K562 (cell line): Measurements from ENCODE around the gene WWOX. TPM values are rescaled to one million over a fixed set of nuclear protein-coding genes. Genes with fewer than 3 reads are reported as not detected.

Source experiments
- ATAC-seq: fragments of 200-7000 bp; cut with Tn5 transposase; 3 replicates; pipeline ENCODE4 v1.9.1; 2020; ENCODE audit warnings: moderate library complexity
- BruUV-seq: library from RNA; stranded (reverse); fragments of 400-500 nt; replicated peaks from 2 replicates; lab custom pipeline; 2021; lab: Mats Ljungman, UMichigan
- CTCF ChIA-PET: fragments of 300-600 bp; formaldehyde crosslinking; extraction: SDS; loops from one replicate; lab custom pipeline; 2021; ENCODE audit warnings: low intra/inter-chr PET ratio; lab: Yijun Ruan, JAX
- POLR2A ChIA-PET: fragments of 300-600, 350-650 bp; sonication (Branson Sonifier 250); formaldehyde crosslinking; extraction: SDS; loops from one replicate; lab custom pipeline; 2021; ENCODE audit warnings: antibody characterized with exemption, inconsistent platforms; lab: Yijun Ruan, JAX
- DNase-seq, 4 experiments: peaks; one replicate each; pipeline versions ENCODE4 v3.0.0 to v3.0.0-alpha.2; 2011 to 2018; ENCODE audit warnings: low spot score in 3 of 4, mixed read lengths in 3 of 4; ENCODE audit errors: extremely low read depth in 1 of 4
- FAIRE-seq: peaks from 2 replicates; lab custom pipeline; 2011; peaks lifted over from hg19 to GRCh38; lab: Jason Lieb, UNC
- H2AFZ ChIP-seq: 2 replicates; pipeline ENCODE4 v1.6.0; 2011; ENCODE audit warnings: low read depth, low read length, control low read depth, inconsistent platforms
- H3K27ac ChIP-seq: fragments of 200-600 bp; 3 replicates; pipeline ENCODE4 v1.8.0; 2011; ENCODE audit warnings: low read depth, mild to moderate bottlenecking, control low read depth, inconsistent platforms, low read length, moderate library complexity, mixed read lengths; ENCODE audit errors: extremely low read depth
- H3K27me3 ChIP-seq, 2 experiments: fragments of 300-600 bp in 1 of 2; 2 replicates in 1 of 2; 3 replicates in 1 of 2; pipeline versions ENCODE4 v1.6.0 to v1.8.0; 2011; ENCODE audit warnings: inconsistent platforms in 2 of 2, low read length in 2 of 2, mild to moderate bottlenecking in 1 of 2, mixed read lengths in 1 of 2, moderate library complexity in 1 of 2; ENCODE audit not compliant: control insufficient read depth in 2 of 2, insufficient read depth in 2 of 2
- H3K36me3 ChIP-seq: fragments of 300-600 bp; 3 replicates; pipeline ENCODE4 v1.8.0; 2011; ENCODE audit warnings: mild to moderate bottlenecking, low read length, inconsistent platforms; ENCODE audit not compliant: control insufficient read depth, insufficient read depth
- H3K4me1 ChIP-seq, 2 experiments: fragments of 200-600 bp in 1 of 2; replicated peaks in 1 of 2; 2 replicates in 1 of 2; 3 replicates in 1 of 2; pipeline versions ENCODE4 v1.5.1 to v1.8.0; 2011; ENCODE audit warnings: inconsistent platforms in 2 of 2, low read length in 2 of 2, mild to moderate bottlenecking in 1 of 2, mixed read lengths in 1 of 2, moderate library complexity in 1 of 2; ENCODE audit not compliant: control insufficient read depth in 2 of 2, insufficient read depth in 2 of 2
- H3K4me2 ChIP-seq: 2 replicates; pipeline ENCODE4 v1.6.1; 2011; ENCODE audit warnings: low read length, control low read depth, inconsistent platforms, mixed read lengths; ENCODE audit not compliant: insufficient read depth
- H3K4me3 ChIP-seq: fragments of 200-600 bp; sonication (generic), shearing (Covaris generic); 2 replicates; pipeline ENCODE4 v1.5.1; 2016; ENCODE audit warnings: control low read depth, inconsistent platforms
- H3K79me2 ChIP-seq: fragments of 200-600 bp; 3 replicates; pipeline ENCODE4 v1.8.0; 2011; ENCODE audit warnings: low read length, inconsistent platforms; ENCODE audit not compliant: control insufficient read depth, insufficient read depth
- H3K9ac ChIP-seq, 2 experiments: 2 replicates each; pipeline versions ENCODE4 v1.6.0 to v1.6.1; 2011; ENCODE audit warnings: low read depth in 2 of 2, low read length in 2 of 2, control low read depth in 1 of 2, inconsistent platforms in 1 of 2, mild to moderate bottlenecking in 1 of 2, mixed read lengths in 1 of 2; ENCODE audit not compliant: insufficient read depth in 1 of 2
- H3K9me1 ChIP-seq: one replicate; pipeline ENCODE4 v1.6.0; 2011; ENCODE audit warnings: inconsistent platforms, mild to moderate bottlenecking, low read length, moderate library complexity; ENCODE audit not compliant: control insufficient read depth, insufficient read depth
- H3K9me3 ChIP-seq: replicated peaks from 2 replicates; pipeline ENCODE4 v1.5.1; 2011; ENCODE audit warnings: low read depth, low read length, inconsistent platforms; ENCODE audit not compliant: control insufficient read depth, insufficient read depth
- H4K20me1 ChIP-seq: replicated peaks from 2 replicates; pipeline ENCODE4 v1.6.1; 2011; ENCODE audit warnings: low read length, inconsistent platforms, mixed read lengths; ENCODE audit not compliant: control insufficient read depth, insufficient read depth
- KLF16 ChIP-seq: IDR thresholded peaks from 2 replicates; pipeline ENCODE4 v1.6.1; 2016; ENCODE audit warnings: antibody characterized with exemption
- PCBP2 ChIP-seq: fragments of 200-400 bp; formaldehyde crosslinking; IDR thresholded peaks from 2 replicates; pipeline ENCODE4 v1.6.1; 2018; ENCODE audit warnings: low read length, low read depth, mild to moderate bottlenecking, moderate library complexity; ENCODE audit not compliant: poor library complexity, severe bottlenecking
- SMARCB1 ChIP-seq: IDR thresholded peaks from 2 replicates; pipeline ENCODE4 v1.6.1; 2011; ENCODE audit warnings: improper control_type of control experiment, low read depth; ENCODE audit not compliant: insufficient read length
- SNRNP70 ChIP-seq: fragments of 200-400 bp; formaldehyde crosslinking; optimal IDR thresholded peaks from 2 replicates; pipeline ENCODE3; 2017; ENCODE audit warnings: low read depth, low read length
- ZNF583 ChIP-seq: fragments of 250-450 bp; sonication (Bioruptor Pico); IDR thresholded peaks from 2 replicates; pipeline ENCODE4 v1.4.0; 2020
- WGBS: fragments of 100-300 bp; shearing (Covaris generic); methylation state at CpG from one replicate; pipeline ENCODE4 v1.1.6; 2016; ENCODE audit warnings: low coverage, mixed read lengths; ENCODE audit not compliant: insufficient coverage; ENCODE audit errors: missing lambda C conversion rate; 5-methylcytosine and 5-hydroxymethylcytosine counted together
- in situ Hi-C: fragments of 300-500 bp; cut with MboI; formaldehyde crosslinking; loops from 4 replicates; pipeline ENCODE4 v1.15.0; 2018; ENCODE audit warnings: inconsistent platforms, mixed read lengths
- intact Hi-C: fragments of 100-400 bp; cut with micrococcal nuclease; formaldehyde crosslinking; loops from 2 replicates; pipeline ENCODE4 v1.14.2; 2022
- polyA plus RNA-seq, 8 experiments: library from polyadenylated mRNA; depleted of rRNA in 4 of 8; stranded (reverse) in 5 of 8; unstranded in 3 of 8; fragments of >200 nt; fragmentation: Nextera tagmentation in 2 of 8; fragmentation: Illumina TruSeq in 1 of 8; extraction: Ambion mirVana in 2 of 8; extraction: Trizol in 1 of 8; gene quantifications; 2 replicates each; pipeline versions ENCODE4 v1.2.1 to v1.2.3, GENCODE V29; 2011 to 2014; ENCODE audit warnings: inconsistent platforms in 1 of 8, missing spikeins in 1 of 8
- total RNA-seq, 7 experiments: library from RNA; depleted of rRNA in 6 of 7; stranded (reverse); fragments of >200 nt in 6 of 7; fragmentation: Illumina TruSeq in 2 of 7; extraction: Trizol in 2 of 7; gene quantifications; 2 replicates each; pipeline versions ENCODE4 v1.2.1 to v1.2.3, GENCODE V29; 2011 to 2021; ENCODE audit warnings: low replicate concordance in 1 of 7
- TF ChIP-seq, protein P1 (sequence below): sonication (generic); formaldehyde crosslinking; IDR thresholded peaks from 2 replicates; pipeline ENCODE4 v1.8.1; 2023; ENCODE audit warnings: mild to moderate bottlenecking, missing genetic modification reagents
- TF ChIP-seq, protein P2 (sequence below), 2 experiments: fragments of 450-650 bp in 1 of 2; sonication (generic) in 1 of 2; formaldehyde crosslinking in 1 of 2; IDR thresholded peaks in 1 of 2; conservative IDR thresholded peaks in 1 of 2; 2 replicates each; pipeline versions ENCODE4 v1.6.1 to v1.8.1; 2016 to 2023; ENCODE audit warnings: mild to moderate bottlenecking in 2 of 2, moderate library complexity in 2 of 2, inconsistent platforms in 1 of 2, missing genetic modification reagents in 1 of 2
- TF ChIP-seq, protein P3 (sequence below): fragments of 450-650 bp; formaldehyde crosslinking; IDR thresholded peaks from 2 replicates; pipeline ENCODE4 v1.4.0; 2020; ENCODE audit warnings: mild to moderate bottlenecking, moderate library complexity
- TF ChIP-seq, protein P4 (sequence below): fragments of 450-650 bp; IDR thresholded peaks from 2 replicates; pipeline ENCODE4 v1.6.1; 2016; ENCODE audit warnings: low read depth

Gene WWOX
- total and polyA plus RNA-seq, 9 of the 15 experiments (the other 6 are each of a cell fraction or from before 2014, with no cell fraction given) = 1.6 to 22.7 (median 8.1) TPM

DNA sequence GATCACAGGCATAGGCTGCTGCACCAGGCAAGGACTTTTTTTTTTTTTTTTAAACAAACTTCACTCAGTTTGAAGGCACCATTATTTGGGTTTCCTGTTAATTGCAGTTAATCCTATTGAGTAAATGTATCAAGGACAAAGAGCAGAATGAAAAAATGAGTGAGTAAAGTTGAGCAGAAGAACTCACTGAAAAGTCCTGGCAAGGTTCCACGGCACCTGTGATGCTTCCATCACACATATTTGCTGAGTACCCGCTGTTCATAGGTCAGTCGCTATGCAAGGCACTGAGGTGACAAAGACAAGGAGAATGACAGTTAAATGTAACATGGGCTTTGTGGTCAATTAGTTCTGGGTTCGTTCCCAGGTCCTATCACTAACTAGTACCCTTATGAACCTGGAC is 831.1 kb downstream of the WWOX start:
- Histone ChIP-seq H4K20me1 (no peaks in the 10 kb centered on the region), H3K4me2 (no peak overlapping the region), H3K4me1 (no peaks in the 10 kb centered on the region), H3K9ac (no peak overlapping the region), H3K9me3 (no peaks in the 10 kb centered on the region), H3K4me3 (no peak overlapping the region), H2AFZ (no peak overlapping the region), H3K79me2 (no peaks in the 10 kb centered on the region), H3K27me3 (peaks cover 2 to 16% of the 10 kb centered on the region in 2 experiments; a peak in 1 of 5 replicates), H3K9me1 (no peaks in the 10 kb centered on the region), H3K27ac (no peak overlapping the region), H3K36me3 (no peaks in the 10 kb centered on the region)
- ChIA-PET CTCF (no interaction called here), POLR2A (no interaction called here)
- BruUV-seq = no TSS peak
- WGBS = 1% methylated on average over 4 of the region's 4 CpGs
- ATAC-seq (no peak), DNase-seq (no peak), FAIRE-seq (no peak)
- in situ Hi-C loops (no loop called here), intact Hi-C loops (no loop called here)
- TF ChIP-seq SNRNP70 (no peak), ZNF583 (CRISPR knock-in tag) (no peak), KLF16 (no peak), PCBP2 (no peak), SMARCB1 (no peak)
- TF ChIP-seq, protein P1, sequence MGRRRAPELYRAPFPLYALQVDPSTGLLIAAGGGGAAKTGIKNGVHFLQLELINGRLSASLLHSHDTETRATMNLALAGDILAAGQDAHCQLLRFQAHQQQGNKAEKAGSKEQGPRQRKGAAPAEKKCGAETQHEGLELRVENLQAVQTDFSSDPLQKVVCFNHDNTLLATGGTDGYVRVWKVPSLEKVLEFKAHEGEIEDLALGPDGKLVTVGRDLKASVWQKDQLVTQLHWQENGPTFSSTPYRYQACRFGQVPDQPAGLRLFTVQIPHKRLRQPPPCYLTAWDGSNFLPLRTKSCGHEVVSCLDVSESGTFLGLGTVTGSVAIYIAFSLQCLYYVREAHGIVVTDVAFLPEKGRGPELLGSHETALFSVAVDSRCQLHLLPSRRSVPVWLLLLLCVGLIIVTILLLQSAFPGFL = no peak
- TF ChIP-seq, protein P2, sequence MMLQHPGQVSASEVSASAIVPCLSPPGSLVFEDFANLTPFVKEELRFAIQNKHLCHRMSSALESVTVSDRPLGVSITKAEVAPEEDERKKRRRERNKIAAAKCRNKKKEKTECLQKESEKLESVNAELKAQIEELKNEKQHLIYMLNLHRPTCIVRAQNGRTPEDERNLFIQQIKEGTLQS (IDR thresholded peaks at IDR 0.05) = no peak
- TF ChIP-seq, protein P2 (CRISPR knock-in tag; conservative IDR thresholded peaks at IDR 0.05) = no peak
- TF ChIP-seq, protein P3, sequence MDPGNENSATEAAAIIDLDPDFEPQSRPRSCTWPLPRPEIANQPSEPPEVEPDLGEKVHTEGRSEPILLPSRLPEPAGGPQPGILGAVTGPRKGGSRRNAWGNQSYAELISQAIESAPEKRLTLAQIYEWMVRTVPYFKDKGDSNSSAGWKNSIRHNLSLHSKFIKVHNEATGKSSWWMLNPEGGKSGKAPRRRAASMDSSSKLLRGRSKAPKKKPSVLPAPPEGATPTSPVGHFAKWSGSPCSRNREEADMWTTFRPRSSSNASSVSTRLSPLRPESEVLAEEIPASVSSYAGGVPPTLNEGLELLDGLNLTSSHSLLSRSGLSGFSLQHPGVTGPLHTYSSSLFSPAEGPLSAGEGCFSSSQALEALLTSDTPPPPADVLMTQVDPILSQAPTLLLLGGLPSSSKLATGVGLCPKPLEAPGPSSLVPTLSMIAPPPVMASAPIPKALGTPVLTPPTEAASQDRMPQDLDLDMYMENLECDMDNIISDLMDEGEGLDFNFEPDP (CRISPR knock-in tag) = no peak
- TF ChIP-seq, protein P4, sequence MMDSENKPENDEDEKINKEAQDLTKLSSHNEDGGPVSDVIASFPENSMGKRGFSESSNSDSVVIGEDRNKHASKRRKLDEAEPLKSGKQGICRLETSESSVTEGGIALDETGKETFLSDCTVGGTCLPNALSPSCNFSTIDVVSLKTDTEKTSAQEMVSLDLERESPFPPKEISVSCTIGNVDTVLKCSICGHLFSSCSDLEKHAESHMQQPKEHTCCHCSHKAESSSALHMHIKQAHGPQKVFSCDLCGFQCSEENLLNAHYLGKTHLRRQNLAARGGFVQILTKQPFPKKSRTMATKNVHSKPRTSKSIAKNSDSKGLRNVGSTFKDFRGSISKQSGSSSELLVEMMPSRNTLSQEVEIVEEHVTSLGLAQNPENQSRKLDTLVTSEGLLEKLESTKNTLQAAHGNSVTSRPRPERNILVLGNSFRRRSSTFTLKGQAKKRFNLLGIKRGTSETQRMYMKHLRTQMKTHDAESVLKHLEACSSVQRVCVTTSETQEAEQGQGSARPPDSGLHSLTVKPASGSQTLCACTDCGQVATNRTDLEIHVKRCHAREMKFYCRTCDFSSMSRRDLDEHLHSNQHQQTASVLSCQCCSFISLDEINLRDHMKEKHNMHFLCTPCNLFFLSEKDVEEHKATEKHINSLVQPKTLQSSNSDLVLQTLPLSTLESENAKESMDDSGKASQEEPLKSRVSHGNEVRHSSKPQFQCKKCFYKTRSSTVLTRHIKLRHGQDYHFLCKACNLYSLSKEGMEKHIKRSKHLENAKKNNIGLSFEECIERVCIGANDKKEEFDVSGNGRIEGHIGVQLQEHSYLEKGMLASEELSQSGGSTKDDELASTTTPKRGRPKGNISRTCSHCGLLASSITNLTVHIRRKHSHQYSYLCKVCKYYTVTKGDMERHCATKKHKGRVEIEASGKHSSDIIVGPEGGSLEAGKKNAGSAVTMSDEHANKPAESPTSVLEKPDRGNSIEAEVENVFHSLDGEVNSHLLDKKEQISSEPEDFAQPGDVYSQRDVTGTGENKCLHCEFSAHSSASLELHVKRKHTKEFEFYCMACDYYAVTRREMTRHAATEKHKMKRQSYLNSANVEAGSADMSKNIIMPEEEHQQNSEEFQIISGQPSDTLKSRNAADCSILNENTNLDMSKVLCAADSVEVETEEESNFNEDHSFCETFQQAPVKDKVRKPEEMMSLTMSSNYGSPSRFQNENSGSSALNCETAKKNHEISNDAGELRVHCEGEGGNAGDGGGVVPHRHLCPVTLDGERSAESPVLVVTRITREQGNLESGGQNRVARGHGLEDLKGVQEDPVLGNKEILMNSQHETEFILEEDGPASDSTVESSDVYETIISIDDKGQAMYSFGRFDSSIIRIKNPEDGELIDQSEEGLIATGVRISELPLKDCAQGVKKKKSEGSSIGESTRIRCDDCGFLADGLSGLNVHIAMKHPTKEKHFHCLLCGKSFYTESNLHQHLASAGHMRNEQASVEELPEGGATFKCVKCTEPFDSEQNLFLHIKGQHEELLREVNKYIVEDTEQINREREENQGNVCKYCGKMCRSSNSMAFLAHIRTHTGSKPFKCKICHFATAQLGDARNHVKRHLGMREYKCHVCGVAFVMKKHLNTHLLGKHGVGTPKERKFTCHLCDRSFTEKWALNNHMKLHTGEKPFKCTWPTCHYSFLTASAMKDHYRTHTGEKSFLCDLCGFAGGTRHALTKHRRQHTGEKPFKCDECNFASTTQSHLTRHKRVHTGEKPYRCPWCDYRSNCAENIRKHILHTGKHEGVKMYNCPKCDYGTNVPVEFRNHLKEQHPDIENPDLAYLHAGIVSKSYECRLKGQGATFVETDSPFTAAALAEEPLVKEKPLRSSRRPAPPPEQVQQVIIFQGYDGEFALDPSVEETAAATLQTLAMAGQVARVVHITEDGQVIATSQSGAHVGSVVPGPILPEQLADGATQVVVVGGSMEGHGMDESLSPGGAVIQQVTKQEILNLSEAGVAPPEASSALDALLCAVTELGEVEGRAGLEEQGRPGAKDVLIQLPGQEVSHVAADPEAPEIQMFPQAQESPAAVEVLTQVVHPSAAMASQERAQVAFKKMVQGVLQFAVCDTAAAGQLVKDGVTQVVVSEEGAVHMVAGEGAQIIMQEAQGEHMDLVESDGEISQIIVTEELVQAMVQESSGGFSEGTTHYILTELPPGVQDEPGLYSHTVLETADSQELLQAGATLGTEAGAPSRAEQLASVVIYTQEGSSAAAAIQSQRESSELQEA = no peak
